Motor neuron (in vitro differentiated cells): Measurements from ENCODE around the gene LRATD1. TPM values are rescaled to one million over a fixed set of nuclear protein-coding genes. Genes with fewer than 3 reads are reported as not detected.
"Not testable (repeated sequence)": the region's sequence is repeated elsewhere in the genome, so short reads cannot be mapped to it uniquely, and the experiment has no call there.

Source experiments
- ATAC-seq, 8 experiments: fragments of 200-7000 bp; cut with Tn5 transposase; replicated peaks in 6 of 8; 2 replicates each; pipeline ENCODE4 v1.8.0; 2021; ENCODE audit warnings: mild to moderate bottlenecking in 8 of 8, moderate library complexity in 8 of 8
- H3K27ac ChIP-seq, 2 donors: fragments of 250-450 bp; sonication (Bioruptor Pico); 2 replicates each; pipeline ENCODE4 v1.9.0; 2021; ENCODE audit warnings: antibody characterized with exemption in 2 of 2, mild to moderate bottlenecking in 2 of 2, moderate library complexity in 1 of 2
- H3K4me1 ChIP-seq, 2 donors: fragments of 250-450 bp; sonication (Bioruptor Pico); replicated peaks in 1 of 2; 2 replicates each; pipeline ENCODE4 v1.6.1; 2021; ENCODE audit warnings: antibody characterized with exemption in 2 of 2, mild to moderate bottlenecking in 2 of 2, moderate library complexity in 1 of 2
- H3K4me3 ChIP-seq, 5 donors: fragments of 250-450 bp; sonication (Bioruptor Pico); 2 replicates each; pipeline ENCODE4 v1.9.0; 2021; ENCODE audit warnings: antibody characterized with exemption in 5 of 5, mild to moderate bottlenecking in 5 of 5, moderate library complexity in 4 of 5
- WGBS, 10 experiments: fragments of 450-650 bp; shearing (Covaris generic); methylation state at CpG; one replicate each; pipeline ENCODE4 v1.0.0; 2022; 5-methylcytosine and 5-hydroxymethylcytosine counted together
- in situ Hi-C, 9 experiments: fragments of 400-800 bp; cut with MboI; loops; one replicate each; pipeline ENCODE4 v1.15.0; 2021; ENCODE audit warnings: low sequenced_read_pairs in 9 of 9, low pct_unique_long_range_greater_than_20kb in 2 of 9; ENCODE audit not compliant: unreplicated experiment in 9 of 9
- total RNA-seq, 8 experiments: library from RNA; unstranded; fragments of 300-600 nt; gene quantifications; 2 replicates each; pipeline versions ENCODE4 v1.2.3 to v1.2.4, GENCODE V29; 2022

Gene LRATD1
- total RNA-seq, 8 experiments from 2014 or later, result 15.4 to 29.4 (median 19.5) TPM

DNA sequence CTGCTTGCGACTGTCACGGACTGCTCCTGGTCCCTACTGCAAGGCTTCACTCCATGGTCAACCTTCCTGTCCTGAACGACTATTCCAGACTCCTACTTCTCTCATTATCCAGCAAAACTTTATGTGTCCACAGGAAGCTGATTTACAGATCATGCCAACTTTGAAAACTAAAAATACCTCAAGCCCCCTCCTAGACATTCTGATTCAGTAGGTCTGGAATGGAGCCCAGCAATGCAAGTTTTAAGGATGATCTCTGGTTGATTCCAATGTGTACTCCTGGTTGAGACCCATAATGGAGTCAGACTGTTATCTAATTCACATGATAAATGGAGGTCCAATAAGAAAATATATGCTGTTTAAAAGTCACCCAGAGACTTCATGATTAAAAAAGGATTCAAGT, 13.1 kb upstream of the LRATD1 start:
- H3K27ac ChIP-seq, result no peak overlapping the region
- H3K4me3 ChIP-seq, result no peak overlapping the region
- H3K4me1 ChIP-seq, result peaks cover 0 to 4% of the 10 kb centered on the region in 2 donors
- ATAC-seq, result no peak
- 0 to 100% (median 71%) methylated on average over 1 to 3 of the region's 3 CpGs; no CpG with 5 or more reads in 2 of the 10 experiments for WGBS, 10 experiments
- in situ Hi-C loops, result no loop called here

DNA sequence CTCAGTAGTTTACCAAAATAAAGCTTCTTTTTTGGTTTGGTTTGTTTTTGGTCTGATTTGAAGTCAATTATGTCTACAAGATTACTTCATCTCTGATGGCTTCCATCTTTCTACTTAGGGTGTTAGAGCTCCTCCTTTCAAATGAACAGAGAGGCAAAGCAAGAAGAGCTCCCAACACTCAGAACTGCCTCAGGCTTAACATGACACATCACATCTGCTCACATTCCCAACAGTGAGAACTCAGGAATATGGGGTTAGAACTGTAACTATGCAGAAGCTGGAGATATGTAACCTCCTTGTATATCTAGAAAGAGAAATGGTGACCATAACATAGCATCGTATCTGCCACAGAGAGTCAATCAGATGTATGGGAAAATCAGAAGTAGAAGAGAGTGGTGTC, 11.4 kb upstream of the LRATD1 start:
- Histone ChIP-seq H3K4me1 (peaks cover 0 to 4% of the 10 kb centered on the region in 2 donors), H3K27ac (no peak overlapping the region), H3K4me3 (no peak overlapping the region)
- in situ Hi-C loops, result no loop called here
- peak in 3 of 8 experiments; percentile 60 to 96 (median 93) for ATAC-seq
- WGBS, 10 experiments, result 60 to 100% (median 93%) methylated on average over 1 of the region's 1 CpG; no CpG with 5 or more reads in 4 of the 10 experiments

DNA sequence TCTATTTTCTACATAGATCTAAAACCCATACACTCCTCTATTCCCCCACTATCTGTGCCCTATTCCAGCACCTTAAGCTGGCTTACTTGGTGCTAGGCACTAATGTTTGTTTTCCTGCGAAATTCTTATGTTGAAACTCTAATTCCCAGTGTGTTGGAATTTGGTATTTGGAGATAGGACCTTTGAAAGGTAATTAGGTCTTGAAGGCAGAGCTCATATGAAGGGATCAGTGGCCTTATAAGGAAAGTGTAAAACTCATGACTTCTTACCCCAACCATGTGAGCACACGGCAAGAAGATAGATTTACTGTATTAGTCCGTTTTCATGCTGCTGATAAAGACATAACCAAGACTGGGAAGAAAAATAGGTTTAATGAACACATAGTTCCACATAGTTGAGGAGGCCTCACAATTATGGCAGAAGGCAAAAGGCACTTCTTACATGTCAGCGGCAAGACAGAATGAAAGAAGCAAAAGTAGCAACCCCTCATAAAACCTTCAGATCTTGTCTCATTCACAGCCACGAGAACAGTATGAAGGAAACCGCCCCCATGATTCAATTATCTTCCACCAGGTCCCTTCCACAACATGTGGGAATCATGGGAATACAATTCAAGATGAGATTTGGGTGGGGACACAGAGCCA, 10.5 kb upstream of the LRATD1 start:
- 20 to 100% (median 88%) methylated on average over 2 to 6 of the region's 6 CpGs for WGBS, 10 experiments
- H3K4me3 ChIP-seq, result no peak overlapping the region
- H3K27ac ChIP-seq, result no peak overlapping the region
- ATAC-seq, result no peak
- in situ Hi-C loops, result no loop called here
- peaks cover 0 to 4% of the 10 kb centered on the region in 2 donors for H3K4me1 ChIP-seq

DNA sequence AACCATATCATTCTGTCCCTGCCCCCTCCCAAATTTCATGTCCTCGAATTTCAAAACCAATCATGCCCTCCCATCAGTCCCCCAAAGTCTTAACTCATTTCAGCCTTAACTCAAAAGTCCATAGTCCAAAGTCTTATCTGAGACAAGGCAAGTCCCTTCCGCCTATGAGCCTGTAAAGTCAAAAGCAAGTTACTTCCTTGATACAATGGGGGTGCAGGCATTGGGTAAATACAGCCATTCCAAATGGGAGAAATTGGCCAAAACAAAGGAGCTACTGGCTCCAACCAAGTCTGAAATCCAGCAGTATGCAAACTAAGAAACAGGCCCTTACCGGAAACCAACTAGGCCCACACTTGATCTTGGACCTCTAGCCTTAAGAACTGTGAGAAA, 10.0 kb upstream of the LRATD1 start:
- not testable (repeated sequence) for ATAC-seq

DNA sequence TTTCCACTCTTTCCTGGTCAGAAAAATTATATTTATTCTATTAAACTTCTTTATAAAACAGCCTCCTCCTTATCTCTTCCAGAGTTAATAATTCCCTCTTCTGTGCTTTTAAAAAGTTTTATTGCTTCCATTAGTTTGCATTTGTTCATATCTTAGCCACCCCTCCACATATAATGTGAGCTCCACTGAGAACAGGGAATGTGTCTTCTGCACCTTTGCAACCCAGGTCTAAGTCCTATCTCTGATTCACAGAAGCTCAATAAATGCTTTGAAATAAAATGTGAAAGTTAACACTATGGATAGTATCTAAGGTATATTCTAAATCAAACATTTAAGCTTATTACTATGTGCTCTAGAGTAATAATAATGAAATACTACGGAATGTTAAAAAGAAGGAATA, 9.3 kb upstream of the LRATD1 start:
- H3K4me3 ChIP-seq, result no peak overlapping the region
- H3K27ac ChIP-seq, result no peak overlapping the region
- in situ Hi-C loops, result no loop called here
- peaks cover 0 to 4% of the 10 kb centered on the region in 2 donors for H3K4me1 ChIP-seq
- no peak for ATAC-seq
- WGBS, 10 experiments, result 83 to 100% (median 100%) methylated on average over 1 of the region's 1 CpG; no CpG with 5 or more reads in 2 of the 10 experiments

More for the DNA sequence above, 10.0 kb upstream of the LRATD1 start:
- H3K27ac ChIP-seq, in situ Hi-C loops, H3K4me1 ChIP-seq, H3K4me3 ChIP-seq: not testable (repeated sequence)
- WGBS, 10 experiments, result 50 to 100% (median 80%) methylated on average over 1 to 3 of the region's 3 CpGs; no CpG with 5 or more reads in 1 of the 10 experiments

DNA sequence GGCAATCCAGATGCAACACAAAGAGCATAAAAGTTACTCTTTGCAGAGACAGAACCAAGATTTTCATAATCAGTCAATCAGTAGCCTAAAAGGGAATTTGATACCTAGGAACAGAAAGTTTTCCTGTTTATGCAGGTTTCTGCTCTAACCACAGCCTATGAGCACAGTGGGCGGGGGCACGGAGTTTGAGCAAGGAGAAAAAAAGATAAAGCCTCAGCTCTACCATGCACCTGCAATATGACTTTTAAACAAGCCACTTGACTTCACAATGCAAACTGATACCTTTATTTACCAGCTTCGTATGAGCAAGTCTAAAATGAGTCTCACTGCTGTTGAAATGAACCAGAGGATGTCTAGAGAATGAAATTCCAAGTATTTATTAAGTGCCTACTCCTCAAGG, 5.6 kb upstream of the LRATD1 start:
- H3K27ac ChIP-seq, result no peak overlapping the region
- H3K4me1 ChIP-seq, result no peaks in the 10 kb centered on the region
- H3K4me3 ChIP-seq, result no peak overlapping the region
- WGBS, 10 experiments, result 28 to 80% (median 48%) methylated on average over 1 to 3 of the region's 3 CpGs; no CpG with 5 or more reads in 3 of the 10 experiments
- ATAC-seq, result peak in 2 of 8 experiments; percentile 26 to 44
- in situ Hi-C loops, result loop anchor here in 3 of 9 experiments (25.0 kb wide), 2 partner anchors 190 to 960 kb away; partner anchors contain the start of gene DDX1 (in 2 of the 3)

DNA sequence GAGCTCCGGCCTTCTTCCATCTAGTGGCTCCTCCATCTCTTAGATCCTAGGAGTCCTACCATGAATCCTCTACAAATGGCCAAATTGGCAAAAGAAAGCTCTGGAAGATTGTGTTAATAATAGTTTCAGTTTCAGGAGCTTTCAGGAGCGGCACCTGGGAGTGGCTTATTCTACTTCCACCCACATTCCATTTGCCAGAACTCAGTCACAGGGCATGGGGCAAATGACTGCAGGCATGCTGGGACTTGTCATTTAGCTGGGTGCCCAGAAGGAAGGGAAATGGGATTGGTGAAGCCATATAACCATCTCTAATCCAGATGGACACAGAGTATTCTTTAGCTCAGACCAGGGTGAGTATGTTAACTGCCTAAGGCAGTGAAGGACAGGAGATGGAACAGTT, 3.6 kb upstream of the LRATD1 start:
- Histone ChIP-seq H3K4me3 (no peak overlapping the region), H3K4me1 (no peaks in the 10 kb centered on the region), H3K27ac (no peak overlapping the region)
- 50 to 100% (median 100%) methylated on average over 1 to 2 of the region's 2 CpGs; no CpG with 5 or more reads in 3 of the 10 experiments for WGBS, 10 experiments
- in situ Hi-C loops, result loop anchor here in 3 of 9 experiments (25.0 kb wide), 2 partner anchors 192 to 958 kb away; partner anchors contain the start of gene DDX1 (in 2 of the 3)
- peak in 1 of 8 experiments; percentile 5 for ATAC-seq

DNA sequence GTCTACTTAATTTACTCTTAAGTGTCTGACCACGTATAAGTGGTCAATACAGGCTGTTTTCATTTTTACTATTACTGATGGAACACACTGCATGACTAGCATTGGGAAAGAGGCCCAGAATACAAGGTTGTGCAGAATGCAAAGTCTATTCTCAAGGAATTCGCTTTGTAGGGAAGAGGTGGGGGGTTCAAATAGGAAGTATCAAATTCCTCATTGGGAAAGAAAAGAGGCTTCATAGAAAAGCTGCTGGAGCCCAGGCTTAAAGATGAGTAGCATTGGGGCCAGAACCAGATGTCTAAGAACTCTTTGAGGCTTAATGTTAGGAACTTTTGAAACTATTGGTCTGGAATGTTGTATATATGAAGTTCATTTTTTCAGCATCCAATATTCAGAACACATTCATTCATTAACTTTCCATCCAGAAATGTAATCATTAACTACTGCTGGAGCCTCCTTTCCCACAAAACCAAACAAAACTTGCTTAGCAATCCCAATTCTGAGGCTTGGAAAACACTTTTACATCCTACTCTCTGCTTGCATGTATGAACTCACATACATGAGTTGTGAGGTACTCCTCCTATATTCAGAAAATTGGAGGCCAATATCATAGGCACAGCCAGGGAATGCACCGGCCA, 994 bp upstream of the LRATD1 start:
- Histone ChIP-seq H3K27ac (no peak overlapping the region), H3K4me3 (peak overlapping the region in 3 of 5 donors; percentile 48 to 66 (median 55)), H3K4me1 (peaks cover 2 to 4% of the 10 kb centered on the region in 2 donors)
- WGBS, 10 experiments, result 37 to 100% (median 74%) methylated on average over 1 to 3 of the region's 3 CpGs; no CpG with 5 or more reads in 2 of the 10 experiments
- in situ Hi-C loops, result loop anchor here in 3 of 9 experiments (25.0 kb wide), 2 partner anchors 194 to 956 kb away; partner anchors contain the start of gene DDX1 (in 2 of the 3)
- no peak for ATAC-seq

DNA sequence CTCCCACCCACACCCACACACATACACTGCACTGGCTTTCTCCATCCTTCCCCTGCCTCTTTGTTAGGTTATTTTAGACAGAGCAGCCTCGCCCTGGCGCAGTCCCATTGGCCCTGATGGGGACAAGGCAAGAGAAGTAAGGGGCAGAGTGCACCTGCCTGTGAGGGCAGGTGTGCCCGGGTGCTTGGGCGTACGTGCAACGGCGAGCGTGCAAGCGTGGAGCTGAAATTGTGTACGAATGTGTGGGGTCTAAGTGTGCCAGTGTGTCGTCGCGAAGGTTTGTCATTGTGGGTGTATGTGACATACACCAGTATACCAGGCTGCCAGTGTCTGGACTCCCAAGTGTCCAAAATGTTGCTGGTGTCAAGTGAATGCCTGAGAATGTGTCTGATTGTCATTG, 544 bp downstream of the LRATD1 start:
- peaks cover 6 to 7% of the 10 kb centered on the region in 2 donors for H3K4me1 ChIP-seq
- ATAC-seq, result peak; percentile 5 to 18 (median 7)
- peak overlapping the region; percentile 48 to 70 (median 55) for H3K4me3 ChIP-seq
- peak overlapping the region in 1 of 2 donors; percentile 13 for H3K27ac ChIP-seq
- in situ Hi-C loops, result loop anchor here in 3 of 9 experiments (25.0 kb wide), 2 partner anchors 196 to 954 kb away; partner anchors contain the start of gene DDX1 (in 2 of the 3)
- WGBS, 10 experiments, result 0 to 1% (median 0%) methylated on average over 1 to 13 of the region's 13 CpGs; no CpG with 5 or more reads in 5 of the 10 experiments

DNA sequence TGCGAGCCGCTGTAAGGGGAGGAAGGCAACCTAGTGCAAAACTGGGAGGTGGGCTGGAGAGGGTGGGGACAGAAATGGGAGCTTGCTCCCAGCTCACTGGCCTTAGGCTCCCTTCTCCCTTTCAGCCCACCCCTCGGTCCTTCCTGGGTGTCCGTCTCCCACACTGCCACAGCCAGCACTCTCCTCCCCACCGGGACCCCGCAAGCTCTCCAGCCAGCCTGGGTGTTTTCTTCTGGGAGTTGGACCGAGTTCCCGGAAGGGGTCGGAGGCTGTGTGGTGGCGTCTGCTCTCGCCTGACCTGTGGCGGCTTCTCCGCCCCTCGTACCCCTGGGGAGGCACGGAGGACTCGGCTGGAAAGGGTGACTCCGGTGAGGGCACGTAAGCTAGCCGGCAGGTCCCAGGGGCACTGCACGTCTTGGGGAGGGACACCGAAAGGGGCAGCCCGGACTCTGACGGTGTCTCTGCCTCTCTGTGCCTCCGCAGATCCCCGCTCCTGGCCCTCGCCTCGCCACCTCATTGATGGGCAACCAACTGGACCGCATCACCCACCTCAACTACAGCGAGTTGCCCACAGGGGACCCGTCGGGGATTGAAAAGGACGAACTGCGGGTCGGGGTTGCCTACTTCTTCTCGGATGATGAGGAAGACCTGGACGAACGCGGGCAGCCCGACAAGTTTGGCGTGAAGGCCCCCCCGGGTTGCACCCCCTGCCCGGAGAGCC, 1.1 kb downstream of the LRATD1 start:
- peak overlapping the region; percentile 48 to 70 (median 55) for H3K4me3 ChIP-seq
- peak in 1 of 8 experiments; percentile 0 for ATAC-seq
- in situ Hi-C loops, result loop anchor here in 3 of 9 experiments (25.0 kb wide), 2 partner anchors 196 to 954 kb away; partner anchors contain the start of gene DDX1 (in 2 of the 3)
- H3K4me1 ChIP-seq, result peaks cover 6 to 7% of the 10 kb centered on the region in 2 donors
- WGBS, 10 experiments, result 0 to 9% (median 3%) methylated on average over 2 to 10 of the region's 42 CpGs; no CpG with 5 or more reads in 4 of the 10 experiments
- peak overlapping the region in 1 of 2 donors; percentile 13 for H3K27ac ChIP-seq

DNA sequence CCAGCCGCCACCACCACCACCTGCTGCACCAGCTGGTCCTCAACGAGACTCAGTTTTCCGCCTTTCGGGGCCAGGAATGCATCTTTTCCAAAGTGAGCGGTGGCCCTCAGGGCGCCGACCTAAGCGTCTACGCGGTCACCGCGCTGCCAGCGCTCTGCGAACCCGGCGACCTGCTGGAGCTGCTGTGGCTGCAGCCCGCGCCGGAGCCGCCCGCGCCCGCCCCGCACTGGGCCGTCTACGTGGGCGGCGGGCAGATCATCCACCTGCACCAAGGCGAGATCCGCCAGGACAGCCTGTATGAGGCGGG, 1.6 kb downstream of the LRATD1 start:
- in situ Hi-C loops, result loop anchor here in 3 of 9 experiments (25.0 kb wide), 2 partner anchors 197 to 953 kb away; partner anchors contain the start of gene DDX1 (in 2 of the 3)

More for the DNA sequence above, 1.6 kb downstream of the LRATD1 start:
- no peak overlapping the region for H3K27ac ChIP-seq
- H3K4me3 ChIP-seq, result peak overlapping the region; percentile 48 to 70 (median 55)
- 0 to 5% methylated on average over 4 of the region's 31 CpGs; no CpG with 5 or more reads in 8 of the 10 experiments for WGBS, 10 experiments
- ATAC-seq, result no peak
- H3K4me1 ChIP-seq, result peaks cover 6 to 7% of the 10 kb centered on the region in 2 donors
